Chondrocyte (in vitro differentiated cells): ENCODE data around the gene MTFR2. TPM values are rescaled to one million over a fixed set of nuclear protein-coding genes. Genes with fewer than 3 reads are reported as not detected.

ENCODE experiments used
- DNase-seq: peaks from one replicate; pipeline ENCODE4 v3.0.0; 2021; ENCODE audit warnings: mixed read lengths, low spot score
- H3K27ac Mint-ChIP-seq: one replicate; pipeline ENCODE4 v1.8.0; 2021; ENCODE audit warnings: mild to moderate bottlenecking, moderate library complexity, mixed read lengths; ENCODE audit not compliant: unreplicated experiment
- H3K27me3 Mint-ChIP-seq: 2 replicates; pipeline ENCODE4 v1.8.0; 2021; ENCODE audit warnings: low read depth, mixed read lengths
- H3K36me3 Mint-ChIP-seq: 2 replicates; pipeline ENCODE4 v1.8.0; 2021; ENCODE audit warnings: low read depth, mixed read lengths
- H3K4me1 Mint-ChIP-seq: 2 replicates; pipeline ENCODE4 v1.8.0; 2021; ENCODE audit warnings: low read depth, mild to moderate bottlenecking, mixed read lengths
- H3K4me3 Mint-ChIP-seq: one replicate; pipeline ENCODE4 v1.8.0; 2021; ENCODE audit warnings: mild to moderate bottlenecking, moderate library complexity, mixed read lengths; ENCODE audit not compliant: unreplicated experiment
- H3K9me3 Mint-ChIP-seq: 2 replicates; pipeline ENCODE4 v1.8.0; 2021; ENCODE audit warnings: low read depth, mixed read lengths
- CTCF ChIP-seq: fragments of 200-600 bp; sonication (generic); IDR thresholded peaks from 2 replicates; pipeline ENCODE4 v1.5.0; 2021; ENCODE audit warnings: antibody characterized with exemption, mild to moderate bottlenecking, moderate library complexity
- total RNA-seq: library from RNA; stranded (reverse); gene quantifications from 3 replicates; pipeline ENCODE4 v1.2.1, GENCODE V29; 2021

Gene MTFR2
- total RNA-seq, 1 donor from 2014 or later, result 0.85 TPM

- no peak overlapping the region for H3K27ac Mint-ChIP-seq
- TF ChIP-seq CTCF, result no peak
- no peak overlapping the region for H3K4me3 Mint-ChIP-seq
- no peaks in the 10 kb centered on the region for H3K9me3 Mint-ChIP-seq
- DNase-seq, result no peak
- no peaks in the 10 kb centered on the region for H3K27me3 Mint-ChIP-seq
- no peaks in the 10 kb centered on the region for H3K4me1 Mint-ChIP-seq
- H3K36me3 Mint-ChIP-seq, result no peaks in the 10 kb centered on the region
Observed at GRCh38 chr6:136213853-136214252, 36.3 kb downstream of the MTFR2 start.

- no peaks in the 10 kb centered on the region for H3K9me3 Mint-ChIP-seq
- no peak overlapping the region for H3K27ac Mint-ChIP-seq
- no peak overlapping the region for H3K4me3 Mint-ChIP-seq
- no peaks in the 10 kb centered on the region for H3K27me3 Mint-ChIP-seq
- H3K36me3 Mint-ChIP-seq, result no peaks in the 10 kb centered on the region
- no peak for DNase-seq
- no peaks in the 10 kb centered on the region for H3K4me1 Mint-ChIP-seq
- TF ChIP-seq CTCF, result no peak
Observed at GRCh38 chr6:136213012-136213539, 37.0 kb downstream of the MTFR2 start.

- no peak overlapping the region for H3K4me3 Mint-ChIP-seq
- no peak overlapping the region for H3K27ac Mint-ChIP-seq
- no peaks in the 10 kb centered on the region for H3K36me3 Mint-ChIP-seq
- no peaks in the 10 kb centered on the region for H3K27me3 Mint-ChIP-seq
- no peaks in the 10 kb centered on the region for H3K9me3 Mint-ChIP-seq
- no peak for DNase-seq
- no peaks in the 10 kb centered on the region for H3K4me1 Mint-ChIP-seq
- TF ChIP-seq CTCF, result no peak
Observed at GRCh38 chr6:136212608-136213007, 37.5 kb downstream of the MTFR2 start.

- no peaks in the 10 kb centered on the region for H3K4me1 Mint-ChIP-seq
- H3K27ac Mint-ChIP-seq, result no peak overlapping the region
- H3K9me3 Mint-ChIP-seq, result no peaks in the 10 kb centered on the region
Observed at GRCh38 chr6:136210398-136211165, 39.5 kb downstream of the MTFR2 start.

GRCh38 chr6:136209496-136209895, 40.6 kb downstream of the MTFR2 start:
- Mint-ChIP-seq H3K4me3 (no peak overlapping the region), H3K4me1 (no peaks in the 10 kb centered on the region), H3K36me3 (no peaks in the 10 kb centered on the region), H3K27ac (no peak overlapping the region), H3K9me3 (no peaks in the 10 kb centered on the region), H3K27me3 (no peaks in the 10 kb centered on the region)
- DNase-seq, result no peak
- no peak for TF ChIP-seq CTCF

More at GRCh38 chr6:136210398-136211165, 39.5 kb downstream of the MTFR2 start:
- Mint-ChIP-seq H3K27me3 (no peaks in the 10 kb centered on the region), H3K36me3 (no peaks in the 10 kb centered on the region), H3K4me3 (no peak overlapping the region)
- DNase-seq, result no peak
- no peak for TF ChIP-seq CTCF
